GM19372 (cell line): ENCODE measurements around the gene SLX1B.
"Not testable (repeated sequence)": the region's sequence is repeated elsewhere in the genome, so short reads cannot be mapped to it uniquely, and the experiment has no call there.

Source experiments
- ATAC-seq: cut with Tn5 transposase; IDR thresholded peaks from one replicate; pipeline ENCODE4 v1.9.1; 2021; ENCODE audit warnings: mild to moderate bottlenecking, low read depth, moderate library complexity; ENCODE audit not compliant: unreplicated experiment

SLX1B gene

DNA sequence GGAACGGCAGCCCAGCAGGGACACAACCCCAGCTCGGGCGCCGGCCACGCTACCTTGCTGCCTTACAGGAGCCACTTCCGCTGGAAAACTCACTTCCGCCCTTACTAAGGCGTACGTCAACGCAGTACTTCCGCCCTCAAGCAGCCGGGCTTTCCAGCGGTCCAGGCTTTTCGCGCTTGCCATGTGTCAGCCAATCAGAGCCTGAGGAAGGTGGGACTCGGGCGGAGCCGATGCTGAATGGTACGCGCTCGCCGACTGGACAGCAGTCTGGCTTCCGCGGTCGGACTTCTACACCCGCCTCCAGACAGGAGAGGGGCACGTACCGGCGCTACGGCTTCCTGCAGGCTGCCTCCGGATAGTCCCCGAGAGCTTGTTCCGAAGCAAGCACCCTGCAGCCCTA is at the start of gene SLX1B, which contains the start of gene BOLA2:
TSS of gene SLX1B (plus strand) at position 265 of the 400 bp plus-strand sequence.
TSS of gene BOLA2 (minus strand) at position 83 of the 400 bp plus-strand sequence. CDS start 98 bp downstream, outside the sequence.
- ATAC-seq, result peak; percentile 86

DNA sequence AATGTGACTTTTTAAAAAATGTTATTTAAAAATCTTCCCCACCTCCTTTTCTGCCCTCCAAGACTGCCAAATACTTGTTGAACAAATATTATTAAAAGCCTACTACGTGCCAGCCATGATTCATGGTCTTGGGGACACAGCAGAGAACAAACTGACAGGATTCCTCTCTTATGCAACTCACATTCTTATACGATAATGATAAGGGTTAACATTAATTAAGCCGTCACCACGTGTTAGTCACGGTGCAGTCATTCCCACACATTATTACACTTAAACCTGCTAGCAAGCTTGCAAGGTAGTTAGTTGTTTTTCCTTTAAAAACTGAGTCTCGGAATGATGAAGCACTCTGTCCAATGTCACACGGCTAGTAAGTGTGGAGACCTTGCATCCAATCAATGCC is 49.1 kb upstream of the SLX1B start:
- not testable (repeated sequence) for ATAC-seq

DNA sequence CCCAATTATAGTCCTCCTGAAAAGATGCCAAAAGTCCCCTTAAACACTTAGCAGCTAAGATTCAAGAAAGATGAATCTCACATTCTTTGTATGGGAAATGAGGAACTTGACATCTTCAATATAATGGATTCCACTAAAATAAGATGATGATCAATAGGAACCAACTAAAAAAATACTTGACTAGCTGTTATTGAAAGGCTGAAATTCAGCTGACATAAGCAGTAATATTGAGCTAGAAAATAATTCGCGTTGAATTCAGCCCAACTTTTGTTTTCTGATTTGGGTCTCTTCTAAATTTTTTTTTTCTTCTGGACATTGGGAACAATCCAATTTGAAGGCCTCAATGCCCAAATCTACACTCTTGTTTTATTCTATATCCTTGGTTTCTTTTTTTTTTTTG is 30.7 kb upstream of the SLX1B start:
- not testable (repeated sequence) for ATAC-seq

- not testable (repeated sequence) for ATAC-seq
These were observed 28.9 kb upstream of the SLX1B start for GRCh38 chr16:29425390-29425789.

GRCh38 chr16:29453754-29454153 is 579 bp upstream of the SLX1B start:
- ATAC-seq, result not testable (repeated sequence)

DNA sequence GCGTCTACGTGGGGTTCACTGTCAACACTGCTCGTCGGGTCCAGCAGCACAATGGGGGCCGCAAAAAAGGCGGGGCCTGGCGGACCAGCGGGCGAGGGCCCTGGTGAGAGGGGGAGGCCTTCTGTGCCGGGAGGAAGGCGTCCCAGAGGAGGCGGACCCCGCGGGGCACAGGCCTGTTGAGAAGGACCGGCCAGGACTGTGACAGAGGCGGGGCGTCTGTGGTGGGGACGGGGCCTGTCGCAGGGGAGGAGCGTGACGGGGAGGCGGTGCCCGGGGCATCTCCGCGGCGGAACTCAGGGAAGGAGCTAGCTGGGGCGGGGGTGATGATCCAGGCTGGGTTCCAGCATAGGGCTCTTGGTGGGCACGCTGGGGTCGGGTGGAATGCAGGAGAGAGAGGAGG is 495 bp downstream of the SLX1B start:
- peak; percentile 49 for ATAC-seq

GRCh38 chr16:29457660-29458059 is 3.3 kb downstream of the SLX1B start:
- ATAC-seq, result not testable (repeated sequence)

GRCh38 chr16:29459706-29460646 is 5.6 kb downstream of the SLX1B start, which contains the start of gene SULT1A4:
Gene SULT1A4, plus strand, starts transcription at chr16:29459913. Its CDS starts 1,473 bp downstream, at chr16:29461386.
- ATAC-seq, result not testable (repeated sequence)

GRCh38 chr16:29460647-29461030 is 6.3 kb downstream of the SLX1B start:
- ATAC-seq, result not testable (repeated sequence)

- ATAC-seq, result not testable (repeated sequence)
These were observed 11.9 kb downstream of the SLX1B start for GRCh38 chr16:29465985-29466824.

GRCh38 chr16:29466904-29467303 is 12.6 kb downstream of the SLX1B start:
- ATAC-seq, result not testable (repeated sequence)

GRCh38 chr16:29467654-29468366 is 13.5 kb downstream of the SLX1B start:
- ATAC-seq, result not testable (repeated sequence)

- not testable (repeated sequence) for ATAC-seq
These were observed 15.3 kb downstream of the SLX1B start for GRCh38 chr16:29469660-29470059.

- ATAC-seq, result not testable (repeated sequence)
These were observed 17.7 kb downstream of the SLX1B start for GRCh38 chr16:29472065-29472464.

GRCh38 chr16:29482276-29482675 is 27.9 kb downstream of the SLX1B start:
- ATAC-seq, result not testable (repeated sequence)

DNA sequence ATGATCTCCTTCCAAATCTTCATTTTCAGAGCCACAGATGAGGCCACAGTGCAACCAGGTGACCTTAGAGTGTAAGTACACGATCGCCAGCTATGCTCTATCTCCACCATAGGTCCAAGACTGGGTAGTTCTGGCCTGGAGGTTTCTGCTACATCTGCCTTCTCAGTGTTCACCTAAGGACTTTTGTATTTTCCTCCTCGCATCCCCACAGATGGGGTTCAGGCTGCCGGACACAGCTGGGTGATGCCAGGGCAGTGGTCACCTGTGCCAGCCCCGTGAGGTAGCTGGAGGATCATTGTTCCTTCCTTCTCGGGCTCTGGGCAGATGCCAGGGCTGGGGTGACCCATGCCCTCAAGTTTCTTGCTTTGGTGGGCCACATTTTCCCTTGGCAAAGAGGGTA is 52.0 kb downstream of the SLX1B start, which contains the start of gene NPIPB12:
TSS of gene NPIPB12 (minus strand) at position 101 of the 400 bp plus-strand sequence.
- ATAC-seq, result not testable (repeated sequence)
